GM20431 (cell line): ENCODE results near the gene USP2.

Source experiments
- in situ Hi-C: fragments of 300-500 bp; cut with MseI, MboI; formaldehyde crosslinking; loops from one replicate; pipeline ENCODE4 v1.15.0; 2020; ENCODE audit warnings: low sequenced_read_pairs; ENCODE audit not compliant: unreplicated experiment

The USP2 gene

GRCh38 chr11:119334174-119334930 is 47.1 kb downstream of the USP2 start, which contains the start of gene RNF26:
Gene RNF26, plus strand, starts transcription at chr11:119334527. Its CDS starts 596 bp downstream, at chr11:119335123.
- in situ Hi-C loops, result no loop called here

GRCh38 chr11:119332111-119332765 is 49.3 kb downstream of the USP2 start:
- in situ Hi-C loops, result no loop called here

- in situ Hi-C loops, result no loop called here
Observed at GRCh38 chr11:119330237-119330636, 51.3 kb downstream of the USP2 start.

GRCh38 chr11:119329320-119329719 is 52.2 kb downstream of the USP2 start:
- in situ Hi-C loops, result no loop called here

- in situ Hi-C loops, result no loop called here
Observed at GRCh38 chr11:119324189-119324588, 57.3 kb downstream of the USP2 start.

GRCh38 chr11:119323532-119324033 is 57.9 kb downstream of the USP2 start:
- in situ Hi-C loops, result no loop called here

- in situ Hi-C loops, result no loop called here
Observed at GRCh38 chr11:119322921-119323531, 58.5 kb downstream of the USP2 start.

GRCh38 chr11:119322360-119322739 is 59.1 kb downstream of the USP2 start:
- in situ Hi-C loops, result no loop called here

- in situ Hi-C loops, result no loop called here
Observed at GRCh38 chr11:119320776-119321524, 60.5 kb downstream of the USP2 start.

GRCh38 chr11:119320240-119320775 is 61.2 kb downstream of the USP2 start:
- in situ Hi-C loops, result no loop called here

GRCh38 chr11:119319700-119320239 is 61.7 kb downstream of the USP2 start:
- in situ Hi-C loops, result no loop called here

GRCh38 chr11:119319136-119319699 is 62.3 kb downstream of the USP2 start:
- in situ Hi-C loops, result no loop called here

GRCh38 chr11:119318240-119319135 is 63.0 kb downstream of the USP2 start:
- in situ Hi-C loops, result no loop called here

GRCh38 chr11:119317592-119318239 is 63.8 kb downstream of the USP2 start:
- in situ Hi-C loops, result no loop called here

GRCh38 chr11:119316729-119317591 is 64.5 kb downstream of the USP2 start, which contains the start of gene MCAM:
Gene MCAM, minus strand, starts transcription at chr11:119317130. Its CDS starts 29 bp downstream, at chr11:119317101.
- in situ Hi-C loops, result no loop called here

- in situ Hi-C loops, result no loop called here
Observed at GRCh38 chr11:119316016-119316728, 65.3 kb downstream of the USP2 start.
